HPDE6-E6E7 (cell line): Measurements from ENCODE around the gene CD36.
"Not testable (repeated sequence)": the region's sequence is repeated elsewhere in the genome, so short reads cannot be mapped to it uniquely, and the experiment has no call there.

ENCODE experiments used
- DNase-seq: peaks from one replicate; pipeline ENCODE4 v3.0.0; 2011; ENCODE audit warnings: missing footprints; ENCODE audit errors: extremely low spot score

Gene CD36

GRCh38 chr7:80653244-80653643, 14.8 kb downstream of the CD36 start:
- DNase-seq: no peak

- no peak for DNase-seq
Observed at GRCh38 chr7:80654887-80655340, 16.5 kb downstream of the CD36 start.

- no peak for DNase-seq
Observed at GRCh38 chr7:80656029-80656428, 17.6 kb downstream of the CD36 start.

- no peak for DNase-seq
Observed at GRCh38 chr7:80659120-80660055, 20.9 kb downstream of the CD36 start.

GRCh38 chr7:80660939-80661338, 22.5 kb downstream of the CD36 start:
- DNase-seq: no peak

GRCh38 chr7:80661729-80662128, 23.3 kb downstream of the CD36 start:
- no peak for DNase-seq

GRCh38 chr7:80662252-80662651, 23.8 kb downstream of the CD36 start:
- no peak for DNase-seq

GRCh38 chr7:80665526-80665925, 27.1 kb downstream of the CD36 start:
- DNase-seq: no peak

- no peak for DNase-seq
Observed at GRCh38 chr7:80666376-80666775, 27.9 kb downstream of the CD36 start.

GRCh38 chr7:80669367-80669766, 30.9 kb downstream of the CD36 start:
- not testable (repeated sequence) for DNase-seq

GRCh38 chr7:80671744-80672143, 33.3 kb downstream of the CD36 start:
- DNase-seq: no peak

- no peak for DNase-seq
Observed at GRCh38 chr7:80675090-80675489, 36.6 kb downstream of the CD36 start.

- DNase-seq: no peak
Observed at GRCh38 chr7:80676404-80676803, 38.0 kb downstream of the CD36 start.

- no peak for DNase-seq
Observed at GRCh38 chr7:80677629-80678028, 39.2 kb downstream of the CD36 start.

- DNase-seq: no peak
Observed at GRCh38 chr7:80678707-80679106, 40.3 kb downstream of the CD36 start.

GRCh38 chr7:80679921-80680907, 41.8 kb downstream of the CD36 start:
- no peak for DNase-seq

- no peak for DNase-seq
Observed at GRCh38 chr7:80681272-80681885, 42.9 kb downstream of the CD36 start.

- no peak for DNase-seq
Observed at GRCh38 chr7:80682744-80683143, 44.3 kb downstream of the CD36 start.

GRCh38 chr7:80686576-80686975, 48.1 kb downstream of the CD36 start:
- no peak for DNase-seq

GRCh38 chr7:80699045-80699638, 60.7 kb downstream of the CD36 start:
- no peak for DNase-seq

GRCh38 chr7:80699721-80700256, 61.3 kb downstream of the CD36 start:
- no peak for DNase-seq
